SH-SY5Y (cell line): Measurements from ENCODE around the gene ATPAF2.

Experiments used
- GATA2 ChIP-seq: IDR thresholded peaks from 2 replicates; pipeline ENCODE4 v1.6.1; 2011; ENCODE audit warnings: mild to moderate bottlenecking, low read depth, low read length
- GATA3 ChIP-seq: IDR thresholded peaks from 2 replicates; pipeline ENCODE4 v1.6.1; 2011; ENCODE audit warnings: low read depth, mild to moderate bottlenecking, low read length, moderate library complexity

DNA sequence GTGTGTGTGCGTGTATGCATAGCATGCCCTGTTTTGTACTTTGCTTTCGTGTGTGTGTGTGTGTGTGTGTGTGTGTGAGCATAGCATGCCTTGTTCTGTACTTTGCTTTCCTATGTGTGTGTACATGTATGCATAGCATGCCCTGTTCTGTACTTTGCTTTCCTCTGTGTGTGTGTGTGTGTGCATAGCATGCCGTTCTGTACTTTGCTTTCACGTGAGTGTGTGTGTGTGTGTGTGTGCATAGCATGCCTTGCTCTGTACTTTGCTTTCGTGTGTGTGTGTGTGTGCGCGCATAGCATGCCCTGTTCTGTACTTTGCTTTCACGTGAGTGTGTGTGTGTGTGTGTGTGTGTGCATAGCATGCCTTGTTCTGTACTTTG is 38.9 kb downstream of the ATPAF2 start:
- TF ChIP-seq GATA2, result no peak
- TF ChIP-seq GATA3, result no peak
